ENCODE measurements around the gene DESI1. TPM values are rescaled to one million over a fixed set of nuclear protein-coding genes. Genes with fewer than 3 reads are reported as not detected.
"Not testable (repeated sequence)": the region's sequence is repeated elsewhere in the genome, so short reads cannot be mapped to it uniquely, and the experiment has no call there.

Gene DESI1
- total RNA-seq, 1 donor: 20.8 TPM

- peak; percentile 41 for DNase-seq (ENCODE audit: low read depth)
- TF ChIP-seq CTCF (IDR thresholded peaks at IDR 0.05; ENCODE audit: insufficient read depth, low read length): peak; percentile 58
- no peak overlapping the region for H3K4me3 ChIP-seq (ENCODE audit: low read depth, low read length)
These were observed 44.0 kb downstream of the DESI1 start for GRCh38 chr22:41576877-41577276.

DNA sequence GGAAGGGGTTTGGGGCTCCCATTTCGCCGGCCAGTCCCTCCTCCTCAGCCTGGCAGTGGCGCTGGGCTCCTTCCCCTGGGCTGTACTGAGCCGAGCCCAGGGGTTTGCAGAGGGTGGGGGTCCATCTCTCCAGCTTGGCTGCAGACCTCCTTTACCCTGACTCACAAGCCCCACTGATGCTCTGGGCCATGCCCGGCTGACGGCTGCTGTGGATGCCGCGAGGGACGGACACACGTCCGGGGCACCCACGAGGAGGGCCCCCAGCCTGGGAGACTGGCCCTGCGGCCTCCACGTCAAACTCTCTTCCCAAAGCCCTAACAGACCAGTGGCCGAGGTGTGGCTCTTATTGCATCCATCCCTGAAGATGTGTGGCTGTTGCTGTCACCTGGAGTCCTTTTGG lies 45.3 kb downstream of the DESI1 start:
- no peak for TF ChIP-seq CTCF (IDR thresholded peaks at IDR 0.05; ENCODE audit: insufficient read depth, low read length)
- DNase-seq (ENCODE audit: low read depth): no peak
- no peak overlapping the region for H3K4me3 ChIP-seq (ENCODE audit: low read depth, low read length)

- TF ChIP-seq CTCF (IDR thresholded peaks at IDR 0.05; ENCODE audit: insufficient read depth, low read length): no peak
- DNase-seq (ENCODE audit: low read depth): no peak
- H3K4me3 ChIP-seq (ENCODE audit: low read depth, low read length): no peak overlapping the region
These were observed 45.9 kb downstream of the DESI1 start for GRCh38 chr22:41574847-41575381.

GRCh38 chr22:41573677-41574076 lies 47.2 kb downstream of the DESI1 start:
- no peak for TF ChIP-seq CTCF (IDR thresholded peaks at IDR 0.05; ENCODE audit: insufficient read depth, low read length)
- DNase-seq (ENCODE audit: low read depth): no peak
- H3K4me3 ChIP-seq (ENCODE audit: low read depth, low read length): no peak overlapping the region

DNA sequence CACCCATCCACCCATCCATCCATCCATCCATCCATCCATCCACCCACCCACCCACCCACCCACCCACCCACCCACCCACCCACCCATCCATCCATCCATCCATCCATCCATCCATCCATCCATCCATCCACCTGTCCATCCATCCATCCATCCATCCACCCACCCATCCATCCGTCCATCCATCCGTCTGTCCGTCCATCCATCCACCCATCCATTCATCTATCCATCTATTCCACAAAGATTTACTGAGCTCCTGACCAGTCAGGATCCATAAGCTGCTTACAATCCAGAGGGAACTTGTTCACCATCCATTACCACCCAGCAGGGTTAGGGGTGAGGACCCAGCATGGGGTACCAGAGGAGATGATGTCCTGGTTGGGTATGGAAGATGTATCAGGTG lies 48.5 kb downstream of the DESI1 start:
- not testable (repeated sequence) for DNase-seq (ENCODE audit: low read depth); H3K4me3 ChIP-seq (ENCODE audit: low read depth, low read length)

DNA sequence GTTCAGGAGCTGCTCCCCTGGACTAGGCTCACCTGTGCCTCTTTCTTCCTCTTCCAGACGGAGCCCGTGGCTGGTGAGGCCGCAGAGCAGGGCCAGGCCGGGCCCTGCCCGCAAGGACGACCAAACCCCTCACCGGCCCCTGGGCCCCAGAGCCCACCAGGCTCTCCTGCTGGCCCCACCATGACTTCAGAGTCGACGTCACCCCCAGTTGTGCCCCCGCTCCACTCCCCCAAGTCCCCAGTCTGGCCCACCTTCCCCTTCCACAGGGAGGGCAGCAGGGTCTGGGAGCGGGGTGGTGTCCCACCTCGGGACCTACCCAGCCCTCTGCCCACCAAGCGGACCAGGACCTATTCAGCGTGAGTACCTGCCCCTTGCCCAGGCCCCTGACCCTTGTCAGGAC lies 49.1 kb downstream of the DESI1 start:
- H3K4me3 ChIP-seq (ENCODE audit: low read depth, low read length): no peak overlapping the region
- no peak for TF ChIP-seq CTCF (IDR thresholded peaks at IDR 0.05; ENCODE audit: insufficient read depth, low read length)
- no peak for DNase-seq (ENCODE audit: low read depth)

DNA sequence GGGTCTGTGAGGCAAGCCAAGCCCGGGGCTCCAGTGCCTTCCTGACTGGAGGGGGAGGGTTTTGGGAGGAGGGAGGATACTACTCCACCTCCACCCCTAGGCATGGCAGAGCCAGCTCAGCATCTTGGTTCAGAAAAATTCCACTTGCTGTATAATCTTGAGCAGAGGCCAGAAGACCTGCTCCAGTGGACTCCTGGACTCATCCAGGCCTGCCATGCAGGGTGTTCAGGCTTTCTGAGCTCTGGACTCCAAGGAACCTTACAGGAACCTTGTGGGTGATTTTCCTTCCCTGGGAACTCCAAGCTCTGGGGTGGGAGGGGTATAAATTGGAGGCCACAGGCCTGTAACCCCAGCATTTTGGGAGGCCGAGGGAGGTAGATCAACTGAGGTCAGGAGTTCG lies 50.6 kb downstream of the DESI1 start:
- DNase-seq (ENCODE audit: low read depth): no peak
- no peak overlapping the region for H3K4me3 ChIP-seq (ENCODE audit: low read depth, low read length)
- TF ChIP-seq CTCF (IDR thresholded peaks at IDR 0.05; ENCODE audit: insufficient read depth, low read length): no peak
